Omental fat pad (tissue), 4 donors: Measurements from ENCODE around the gene NANOS2. TPM values are rescaled to one million over a fixed set of nuclear protein-coding genes. Genes with fewer than 3 reads are reported as not detected.

ENCODE experiments used
- ATAC-seq: fragments of 150-250 bp; one replicate; pipeline ENCODE4 v1.9.1; 2016; ENCODE audit warnings: mild to moderate bottlenecking, moderate library complexity; ENCODE audit not compliant: low FRiP score
- DNase-seq: peaks from one replicate; pipeline ENCODE4 v3.0.0-alpha.2; 2019; ENCODE audit warnings: low spot score
- CTCF ChIP-seq, 3 donors: fragments of 450-650 bp; IDR thresholded peaks; one replicate each; pipeline ENCODE4 v1.5.1; 2016 to 2017; ENCODE audit warnings: antibody characterized with exemption in 3 of 3, mild to moderate bottlenecking in 3 of 3, moderate library complexity in 2 of 3
- total RNA-seq, 4 donors: library from RNA; depleted of rRNA; stranded (reverse); fragments of >200 nt; gene quantifications; one replicate each; pipeline ENCODE4 v1.1.0, GENCODE V29; 2016

NANOS2 gene
- total RNA-seq, 4 donors from 2014 or later: not detected

GRCh38 chr19:45885556-45886426, 28.8 kb downstream of the NANOS2 start, which contains the start of gene IRF2BP1:
IRF2BP1 (minus strand) TSS chr19:45886141; CDS start chr19:45885774, 367 bp downstream.
- DNase-seq: peak; percentile 64

DNA sequence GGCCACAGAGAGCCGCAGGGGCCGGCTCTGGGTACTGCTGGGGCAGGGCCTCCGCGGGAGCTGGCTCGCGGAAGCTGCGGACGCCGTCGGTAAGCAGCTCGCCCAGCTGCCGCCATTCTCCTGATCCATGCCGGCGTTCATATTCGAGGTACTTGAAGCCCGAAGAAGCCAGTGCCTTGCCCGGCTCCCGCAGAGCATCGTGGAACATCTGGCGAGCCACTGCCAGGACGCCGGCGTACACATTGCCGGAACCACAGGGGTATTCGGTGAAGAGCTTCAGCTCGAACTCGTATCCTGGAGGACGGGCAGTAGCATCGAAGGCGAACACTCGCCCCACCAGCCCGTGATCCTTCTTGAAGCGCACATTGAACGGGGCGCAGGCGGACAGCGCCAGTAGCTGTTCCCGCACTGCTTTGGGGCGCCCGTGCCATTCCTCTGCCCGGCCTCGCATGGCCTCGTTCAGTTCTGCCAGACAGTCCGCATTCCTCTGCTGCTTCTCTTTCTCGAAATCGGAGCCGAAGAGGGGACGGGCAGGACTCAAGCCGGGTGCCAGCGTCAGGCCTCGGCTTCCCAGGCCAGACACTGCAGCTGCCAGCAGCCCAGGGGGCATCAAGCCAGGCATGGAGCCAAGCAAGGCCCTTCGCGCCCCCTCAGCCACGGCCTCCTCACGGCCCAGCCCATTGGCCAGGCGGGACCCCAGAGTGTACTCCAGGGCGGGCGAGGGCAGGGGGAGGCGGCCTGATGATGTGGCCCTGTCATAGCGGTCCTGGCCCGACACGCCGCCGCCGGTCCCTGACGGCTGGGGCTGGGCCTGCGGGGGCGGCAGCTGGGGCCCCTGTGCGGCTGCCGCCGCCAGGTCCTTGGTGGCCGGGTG, 29.7 kb downstream of the NANOS2 start:
- no peak for TF ChIP-seq CTCF (IDR thresholded peaks at IDR 0.05)
- ATAC-seq: no peak
- no peak for DNase-seq

More at GRCh38 chr19:45885556-45886426, 28.8 kb downstream of the NANOS2 start, which contains the start of gene IRF2BP1:
- peak; percentile 74 for ATAC-seq
- TF ChIP-seq CTCF (IDR thresholded peaks at IDR 0.05): no peak

- ATAC-seq: no peak
- no peak for DNase-seq
- TF ChIP-seq CTCF (IDR thresholded peaks at IDR 0.05): no peak
Measured at GRCh38 chr19:45883881-45884681, 30.5 kb downstream of the NANOS2 start.

GRCh38 chr19:45883586-45883880, 31.0 kb downstream of the NANOS2 start:
- no peak for ATAC-seq
- no peak for DNase-seq
- TF ChIP-seq CTCF (IDR thresholded peaks at IDR 0.05): no peak

DNA sequence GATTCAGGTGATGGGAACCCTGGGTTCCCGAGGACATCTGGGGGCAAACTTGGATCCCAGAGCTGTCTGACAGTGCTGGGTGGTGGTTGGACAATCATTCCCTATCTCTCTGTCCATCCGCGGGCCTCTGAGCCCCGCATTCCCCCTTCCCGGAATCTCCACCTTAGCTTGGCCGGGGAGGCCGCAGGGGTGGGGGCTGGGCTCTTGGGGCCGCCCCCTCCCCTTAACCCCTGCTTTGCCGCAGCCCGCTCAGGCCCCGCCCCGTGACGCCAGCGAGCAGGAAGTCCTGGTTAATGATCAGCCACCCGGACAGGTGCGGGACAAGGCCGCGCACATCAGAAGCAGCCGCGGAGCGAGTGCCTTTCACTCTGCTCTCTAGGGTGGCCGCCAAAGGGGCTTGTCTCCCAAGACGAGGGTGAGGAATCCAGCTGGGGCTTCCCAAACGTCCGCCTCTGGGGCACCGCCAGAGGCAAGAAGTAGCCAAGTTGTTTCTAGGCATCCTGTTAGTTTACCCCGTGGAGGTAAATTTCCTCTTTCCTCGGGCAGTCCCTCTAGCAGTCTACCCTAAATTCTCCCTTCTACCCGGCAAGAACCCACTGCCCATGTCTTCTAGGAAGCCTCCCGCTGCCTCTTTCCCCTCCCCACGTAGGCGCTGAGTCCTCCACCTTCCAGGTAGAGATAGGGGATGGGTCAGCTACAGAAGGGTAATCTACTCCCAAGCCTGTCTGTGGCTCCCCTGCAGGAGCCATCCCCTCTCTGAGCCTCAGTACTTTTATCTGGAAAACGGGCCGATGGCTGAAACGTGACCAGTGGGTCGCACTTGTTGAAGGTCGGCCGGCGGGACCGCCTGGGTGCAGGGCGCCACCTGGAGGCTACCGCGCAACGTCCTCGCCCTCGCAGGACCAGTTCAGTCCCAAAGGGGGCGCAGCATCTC, 31.7 kb downstream of the NANOS2 start:
- DNase-seq: peak; percentile 69
- ATAC-seq: peak; percentile 40
- TF ChIP-seq CTCF (IDR thresholded peaks at IDR 0.05): peak in 1 of 3 donors; percentile 80
